HepG2 (cell line): ENCODE results near the gene MB21D2. TPM values are rescaled to one million over a fixed set of nuclear protein-coding genes. Genes with fewer than 3 reads are reported as not detected.

ENCODE experiments used
- ATAC-seq: fragments of 200-7000 bp; cut with Tn5 transposase; 3 replicates; pipeline ENCODE4 v1.9.1; 2020; ENCODE audit warnings: mild to moderate bottlenecking, moderate library complexity
- BruUV-seq: library from RNA; stranded (reverse); fragments of 400-500 nt; replicated peaks from 2 replicates; lab custom pipeline; 2021; lab: Mats Ljungman, UMichigan
- CTCF ChIA-PET: fragments of 300-600 bp; formaldehyde crosslinking; extraction: SDS; loops from one replicate; lab custom pipeline; 2021; ENCODE audit warnings: low total read pairs, inconsistent platforms, low intra/inter-chr PET ratio; lab: Yijun Ruan, JAX
- POLR2A ChIA-PET: fragments of 350-600 bp; sonication (Branson Sonifier 250); formaldehyde crosslinking; loops from one replicate; lab custom pipeline; 2020; ENCODE audit warnings: antibody characterized with exemption, inconsistent platforms; lab: Yijun Ruan, JAX
- DNase-seq: peaks from one replicate; pipeline ENCODE4 v3.0.0-alpha.2; 2015; ENCODE audit warnings: low spot score
- FAIRE-seq: peaks from 3 replicates; lab custom pipeline; 2011; peaks lifted over from hg19 to GRCh38; lab: Jason Lieb, UNC
- H2AFZ ChIP-seq: one replicate; pipeline ENCODE4 v1.6.1; 2011; ENCODE audit warnings: low read length, inconsistent platforms
- H3K27ac ChIP-seq: fragments of 300-600 bp; 3 replicates; pipeline ENCODE4 v1.8.0; 2011; ENCODE audit warnings: mixed run types, mild to moderate bottlenecking, mixed read lengths, low read length, inconsistent platforms; ENCODE audit not compliant: insufficient read depth; ENCODE audit errors: extremely low read length
- H3K27me3 ChIP-seq, 2 experiments: fragments of 200-600 bp in 1 of 2; 2 replicates in 1 of 2; 3 replicates in 1 of 2; pipeline versions ENCODE4 v1.6.0 to v1.8.0; 2011; ENCODE audit warnings: low read length in 2 of 2, mild to moderate bottlenecking in 2 of 2, moderate library complexity in 2 of 2, inconsistent platforms in 1 of 2; ENCODE audit not compliant: insufficient read depth in 2 of 2, control insufficient read depth in 1 of 2
- H3K36me3 ChIP-seq, 2 experiments: fragments of 200-600 bp in 1 of 2; replicated peaks in 1 of 2; 2 replicates in 1 of 2; 3 replicates in 1 of 2; pipeline versions ENCODE4 v1.5.1 to v1.8.0; 2011; ENCODE audit warnings: low read length in 2 of 2, inconsistent platforms in 1 of 2; ENCODE audit not compliant: insufficient read depth in 2 of 2, control insufficient read depth in 1 of 2
- H3K4me1 ChIP-seq: 2 replicates; pipeline ENCODE4 v1.5.1; 2012; ENCODE audit warnings: low read length, inconsistent platforms; ENCODE audit not compliant: insufficient read depth
- H3K4me2 ChIP-seq: 2 replicates; pipeline ENCODE4 v1.6.0; 2011; ENCODE audit warnings: low read depth, low read length, inconsistent platforms
- H3K4me3 ChIP-seq, 3 experiments: fragments of 200-600 bp in 1 of 3; sonication (generic), shearing (Covaris generic) in 1 of 3; replicated peaks in 1 of 3; 2 replicates each; pipeline ENCODE4 v1.5.1; 2011 to 2016; ENCODE audit warnings: low read length in 3 of 3, inconsistent platforms in 2 of 3, low read depth in 2 of 3, mild to moderate bottlenecking in 2 of 3, control low read depth in 1 of 3, mixed read lengths in 1 of 3; ENCODE audit not compliant: insufficient read depth in 1 of 3
- H3K79me2 ChIP-seq: one replicate; pipeline ENCODE4 v1.6.1; 2011; ENCODE audit warnings: low read length, inconsistent platforms; ENCODE audit not compliant: insufficient read depth
- H3K9ac ChIP-seq: 2 replicates; pipeline ENCODE4 v1.6.0; 2011; ENCODE audit warnings: mild to moderate bottlenecking, low read depth, low read length, inconsistent platforms; ENCODE audit not compliant: insufficient read depth
- H3K9me3 ChIP-seq: 2 replicates; pipeline ENCODE4 v1.5.1; 2012; ENCODE audit warnings: mild to moderate bottlenecking, low read length
- H4K20me1 ChIP-seq: 2 replicates; pipeline ENCODE4 v1.6.0; 2011; ENCODE audit warnings: inconsistent platforms, mild to moderate bottlenecking, low read length, moderate library complexity; ENCODE audit not compliant: insufficient read depth
- FOXC1 ChIP-seq: sonication (generic); formaldehyde crosslinking; IDR thresholded peaks from 2 replicates; pipeline ENCODE4 v1.8.0; 2022; ENCODE audit warnings: mild to moderate bottlenecking, missing genetic modification reagents, borderline replicate concordance
- HMG20B ChIP-seq: conservative IDR thresholded peaks from 2 replicates; pipeline ENCODE4 v1.6.1; 2016; ENCODE audit warnings: missing genetic modification reagents, missing compliant biosample characterization
- KDM2A ChIP-seq: sonication (generic); formaldehyde crosslinking; IDR thresholded peaks from 2 replicates; pipeline ENCODE4 v1.4.0; 2020; ENCODE audit warnings: low read depth, missing genetic modification reagents, borderline replicate concordance
- MLLT10 ChIP-seq: sonication (generic); formaldehyde crosslinking; IDR thresholded peaks from 2 replicates; pipeline ENCODE4 v1.4.0; 2020; ENCODE audit warnings: missing genetic modification reagents
- PRDM4 ChIP-seq: sonication (generic); formaldehyde crosslinking; IDR thresholded peaks from 2 replicates; pipeline ENCODE4 v1.9.0; 2021; ENCODE audit warnings: missing genetic modification reagents, borderline replicate concordance
- RAD21 ChIP-seq: fragments of 450-650 bp; formaldehyde crosslinking; IDR thresholded peaks from 2 replicates; pipeline ENCODE4 v1.5.0; 2020; ENCODE audit warnings: mild to moderate bottlenecking
- REL ChIP-seq: sonication (generic); formaldehyde crosslinking; conservative IDR thresholded peaks from 2 replicates; pipeline ENCODE4 v1.8.0; 2022; ENCODE audit warnings: mild to moderate bottlenecking, missing genetic modification reagents, moderate library complexity
- SIX4 ChIP-seq: sonication (generic); formaldehyde crosslinking; IDR thresholded peaks from 2 replicates; pipeline ENCODE4 v1.4.0; 2020; ENCODE audit warnings: missing genetic modification reagents
- ZBTB4 ChIP-seq: sonication (generic); formaldehyde crosslinking; IDR thresholded peaks from 2 replicates; pipeline ENCODE4 v1.4.0; 2020; ENCODE audit warnings: missing genetic modification reagents, mild to moderate bottlenecking, borderline replicate concordance
- ZFY ChIP-seq: sonication (generic); formaldehyde crosslinking; IDR thresholded peaks from 2 replicates; pipeline ENCODE4 v1.4.0; 2020; ENCODE audit warnings: missing genetic modification reagents
- ZNF263 ChIP-seq: sonication (generic); formaldehyde crosslinking; IDR thresholded peaks from 2 replicates; pipeline ENCODE4 v1.4.0; 2020; ENCODE audit warnings: missing genetic modification reagents
- ZNF543 ChIP-seq: sonication (generic); formaldehyde crosslinking; IDR thresholded peaks from 2 replicates; pipeline ENCODE4 v1.4.0; 2020; ENCODE audit warnings: mild to moderate bottlenecking, missing genetic modification reagents
- ZNF577 ChIP-seq: sonication (generic); formaldehyde crosslinking; IDR thresholded peaks from 2 replicates; pipeline ENCODE4 v1.4.0; 2020; ENCODE audit warnings: mild to moderate bottlenecking, low read depth, missing genetic modification reagents, borderline replicate concordance
- ZNF782 ChIP-seq: sonication (generic); formaldehyde crosslinking; IDR thresholded peaks from 2 replicates; pipeline ENCODE4 v1.4.0; 2020; ENCODE audit warnings: missing genetic modification reagents, mild to moderate bottlenecking, borderline replicate concordance
- ZNF784 ChIP-seq: sonication (generic); formaldehyde crosslinking; IDR thresholded peaks from 2 replicates; pipeline ENCODE4 v1.5.1; 2020; ENCODE audit warnings: missing genetic modification reagents, mild to moderate bottlenecking, borderline replicate concordance
- ZSCAN20 ChIP-seq: sonication (generic); formaldehyde crosslinking; IDR thresholded peaks from 2 replicates; pipeline ENCODE4 v1.4.0; 2020; ENCODE audit warnings: missing genetic modification reagents, mild to moderate bottlenecking, borderline replicate concordance
- whole genome bisulfite sequencing: methylation state at CpG from one replicate; pipeline ENCODE4 v1.1.6; 2017; ENCODE audit warnings: low lambda C conversion rate; 5-methylcytosine and 5-hydroxymethylcytosine counted together
- in situ Hi-C: cut with HindIII; loops from 2 replicates; pipeline ENCODE4 v1.10.0; 2017; ENCODE audit warnings: low pct_unique_long_range_greater_than_20kb; ENCODE audit not compliant: extremely low pct_ligation_motif_present
- intact Hi-C: fragments of 100-400 bp; cut with micrococcal nuclease; formaldehyde crosslinking; loops from one replicate; pipeline ENCODE4 v1.10.0; 2022; ENCODE audit not compliant: unreplicated experiment
- polyA plus RNA-seq, 8 experiments: library from polyadenylated mRNA; depleted of rRNA in 3 of 8; stranded (reverse) in 7 of 8; unstranded in 1 of 8; fragments of >200 nt; fragmentation: Illumina TruSeq in 4 of 8; extraction: Trizol in 4 of 8; gene quantifications; 2 replicates each; pipeline versions ENCODE4 v1.2.1 to v1.2.3, GENCODE V29; 2011 to 2016; ENCODE audit warnings: low read depth in 4 of 8, missing spikeins in 1 of 8, mixed read lengths in 1 of 8; ENCODE audit not compliant: insufficient read depth in 1 of 8
- total RNA-seq, 5 experiments: library from RNA; depleted of rRNA; stranded (reverse); fragments of >200 nt; fragmentation: Illumina TruSeq; extraction: Trizol; gene quantifications; 2 replicates each; pipeline ENCODE4 v1.2.3, GENCODE V29; 2016; ENCODE audit warnings: low read depth in 1 of 5

MB21D2 gene
- total and polyA plus RNA-seq, 2 of the 13 experiments (the other 11 are each of a cell fraction or from before 2014, with no cell fraction given): 0.90 to 1.6 TPM

- TF ChIP-seq ZBTB4 (CRISPR knock-in tag) (no peak), ZNF577 (CRISPR knock-in tag) (no peak), REL (CRISPR knock-in tag) (no peak), ZNF263 (CRISPR knock-in tag) (no peak), ZNF782 (CRISPR knock-in tag) (no peak)
These were observed 54.6 kb downstream of the MB21D2 start (continued) for GRCh38 chr3:192863091-192863420.

- Histone ChIP-seq H3K27ac (no peak overlapping the region), H3K9me3 (no peaks in the 10 kb centered on the region), H3K4me1 (no peaks in the 10 kb centered on the region), H3K79me2 (no peaks in the 10 kb centered on the region), H3K27me3 (no peaks in the 10 kb centered on the region), H3K36me3 (no peaks in the 10 kb centered on the region), H3K4me3 (no peak overlapping the region), H3K4me2 (no peak overlapping the region), H4K20me1 (no peaks in the 10 kb centered on the region), H3K9ac (no peak overlapping the region), H2AFZ (no peak overlapping the region)
- 96% methylated on average over 7 of the region's 7 CpGs for WGBS
- ChIA-PET POLR2A (no interaction called here), CTCF (no interaction called here)
- in situ Hi-C loops: no loop called here
- intact Hi-C loops: no loop called here
- DNase-seq (no peak), FAIRE-seq (no peak), ATAC-seq (no peak)
- BruUV-seq: no TSS peak
- TF ChIP-seq MLLT10 (CRISPR knock-in tag): no peak
- TF ChIP-seq SIX4 (CRISPR knock-in tag): no peak
- no peak for TF ChIP-seq PRDM4 (CRISPR knock-in tag)
- no peak for TF ChIP-seq RAD21 (CRISPR knock-in tag)
- TF ChIP-seq ZFY: no peak
- TF ChIP-seq ZNF784 (CRISPR knock-in tag): no peak
- no peak for TF ChIP-seq HMG20B
- no peak for TF ChIP-seq ZNF543
- no peak for TF ChIP-seq ZSCAN20
- no peak for TF ChIP-seq KDM2A
- TF ChIP-seq FOXC1 (CRISPR knock-in tag): no peak
These were observed 55.1 kb downstream of the MB21D2 start for GRCh38 chr3:192862408-192863090.
